ENCODE results near the gene BEGAIN.

The BEGAIN gene

GRCh38 chr14:100601064-100601463 is 13.8 kb upstream of the BEGAIN start:
- TF ChIP-seq POLR2A (IDR thresholded peaks at IDR 0.05; ENCODE audit: low read length) (no peak), GATA1 (IDR thresholded peaks at IDR 0.05; ENCODE audit: low read depth, low read length) (no peak)
- DNase-seq = no peak

- DNase-seq = no peak
Measured at GRCh38 chr14:100599981-100600380, 12.8 kb upstream of the BEGAIN start.

GRCh38 chr14:100594625-100594951 is 7.4 kb upstream of the BEGAIN start:
- no peak for DNase-seq
- TF ChIP-seq POLR2A (IDR thresholded peaks at IDR 0.05; ENCODE audit: low read length) (no peak), GATA1 (IDR thresholded peaks at IDR 0.05; ENCODE audit: low read depth, low read length) (no peak)

More at GRCh38 chr14:100599981-100600380, 12.8 kb upstream of the BEGAIN start:
- TF ChIP-seq GATA1 (IDR thresholded peaks at IDR 0.05; ENCODE audit: low read depth, low read length) = no peak
- TF ChIP-seq POLR2A (IDR thresholded peaks at IDR 0.05; ENCODE audit: low read length) = no peak

GRCh38 chr14:100593751-100594624 is 6.8 kb upstream of the BEGAIN start:
- DNase-seq = no peak

GRCh38 chr14:100592972-100593371 is 5.8 kb upstream of the BEGAIN start:
- TF ChIP-seq GATA1 (IDR thresholded peaks at IDR 0.05; ENCODE audit: low read depth, low read length) = no peak
- TF ChIP-seq POLR2A (IDR thresholded peaks at IDR 0.05; ENCODE audit: low read length) = no peak
- no peak for DNase-seq

More at GRCh38 chr14:100593751-100594624, 6.8 kb upstream of the BEGAIN start:
- TF ChIP-seq POLR2A (IDR thresholded peaks at IDR 0.05; ENCODE audit: low read length) = no peak
- TF ChIP-seq GATA1 (IDR thresholded peaks at IDR 0.05; ENCODE audit: low read depth, low read length) = no peak

GRCh38 chr14:100592461-100592891 is 5.3 kb upstream of the BEGAIN start:
- no peak for TF ChIP-seq POLR2A (IDR thresholded peaks at IDR 0.05; ENCODE audit: low read length)
- TF ChIP-seq GATA1 (IDR thresholded peaks at IDR 0.05; ENCODE audit: low read depth, low read length) = no peak
- DNase-seq = no peak

GRCh38 chr14:100591453-100592371 is 4.5 kb upstream of the BEGAIN start:
- no peak for TF ChIP-seq GATA1 (IDR thresholded peaks at IDR 0.05; ENCODE audit: low read depth, low read length)
- no peak for TF ChIP-seq POLR2A (IDR thresholded peaks at IDR 0.05; ENCODE audit: low read length)
- DNase-seq = no peak

GRCh38 chr14:100590726-100591452 is 3.7 kb upstream of the BEGAIN start:
- no peak for TF ChIP-seq POLR2A (IDR thresholded peaks at IDR 0.05; ENCODE audit: low read length)
- TF ChIP-seq GATA1 (IDR thresholded peaks at IDR 0.05; ENCODE audit: low read depth, low read length) = no peak

GRCh38 chr14:100589760-100590469 is 2.7 kb upstream of the BEGAIN start:
- TF ChIP-seq GATA1 (IDR thresholded peaks at IDR 0.05; ENCODE audit: low read depth, low read length) (no peak), POLR2A (IDR thresholded peaks at IDR 0.05; ENCODE audit: low read length) (no peak)
- no peak for DNase-seq

More at GRCh38 chr14:100590726-100591452, 3.7 kb upstream of the BEGAIN start:
- DNase-seq = no peak

- no peak for DNase-seq
- no peak for TF ChIP-seq GATA1 (IDR thresholded peaks at IDR 0.05; ENCODE audit: low read depth, low read length)
Measured at GRCh38 chr14:100589071-100589759, 2.0 kb upstream of the BEGAIN start.

- TF ChIP-seq GATA1 (IDR thresholded peaks at IDR 0.05; ENCODE audit: low read depth, low read length) (no peak), POLR2A (IDR thresholded peaks at IDR 0.05; ENCODE audit: low read length) (no peak)
- DNase-seq = no peak
Measured at GRCh38 chr14:100588671-100589070, 1.5 kb upstream of the BEGAIN start.

GRCh38 chr14:100587763-100588411 is 670 bp upstream of the BEGAIN start:
- TF ChIP-seq POLR2A (IDR thresholded peaks at IDR 0.05; ENCODE audit: low read length) = no peak
- no peak for TF ChIP-seq GATA1 (IDR thresholded peaks at IDR 0.05; ENCODE audit: low read depth, low read length)
- DNase-seq = no peak
